Panc1 (cell line): ENCODE measurements around the gene PRKCQ.

Experiments
- POLR2AphosphoS5 ChIP-seq: IDR thresholded peaks from 2 replicates; pipeline ENCODE4 v1.6.1; 2012; ENCODE audit warnings: mild to moderate bottlenecking, low read depth, low read length, moderate library complexity
- REST ChIP-seq, 2 experiments: IDR thresholded peaks; 2 replicates each; pipeline ENCODE4 v1.6.1; 2011 to 2012; ENCODE audit warnings: low read depth in 2 of 2, control low read depth in 1 of 2, low read length in 1 of 2, mild to moderate bottlenecking in 1 of 2, moderate library complexity in 1 of 2; ENCODE audit not compliant: insufficient read depth in 1 of 2
- TF ChIP-seq, protein P1 (sequence below): fragments of 450-650 bp; IDR thresholded peaks from 2 replicates; pipeline ENCODE4 v1.5.1; 2017; ENCODE audit warnings: mild to moderate bottlenecking

DNA sequence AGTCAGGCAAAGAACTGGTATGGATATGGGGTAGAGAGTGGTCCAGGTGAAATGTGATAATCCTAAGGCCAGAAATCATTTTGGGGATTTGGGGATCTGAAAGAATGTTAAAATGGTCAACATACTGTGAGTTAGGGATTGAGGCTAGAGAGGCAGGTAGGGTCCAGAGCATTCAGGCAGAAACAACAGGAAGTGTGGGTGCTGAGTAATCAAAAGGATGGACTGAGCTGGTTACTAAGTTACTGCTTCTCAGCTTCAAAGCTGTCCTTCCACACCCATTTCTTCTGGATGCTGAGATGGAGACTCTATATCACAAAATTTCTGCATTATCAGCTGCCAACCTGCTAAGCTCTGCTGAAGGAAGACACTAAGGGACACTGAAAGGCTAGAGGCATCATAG is 30.6 kb upstream of the PRKCQ start:
- TF ChIP-seq, protein P1, sequence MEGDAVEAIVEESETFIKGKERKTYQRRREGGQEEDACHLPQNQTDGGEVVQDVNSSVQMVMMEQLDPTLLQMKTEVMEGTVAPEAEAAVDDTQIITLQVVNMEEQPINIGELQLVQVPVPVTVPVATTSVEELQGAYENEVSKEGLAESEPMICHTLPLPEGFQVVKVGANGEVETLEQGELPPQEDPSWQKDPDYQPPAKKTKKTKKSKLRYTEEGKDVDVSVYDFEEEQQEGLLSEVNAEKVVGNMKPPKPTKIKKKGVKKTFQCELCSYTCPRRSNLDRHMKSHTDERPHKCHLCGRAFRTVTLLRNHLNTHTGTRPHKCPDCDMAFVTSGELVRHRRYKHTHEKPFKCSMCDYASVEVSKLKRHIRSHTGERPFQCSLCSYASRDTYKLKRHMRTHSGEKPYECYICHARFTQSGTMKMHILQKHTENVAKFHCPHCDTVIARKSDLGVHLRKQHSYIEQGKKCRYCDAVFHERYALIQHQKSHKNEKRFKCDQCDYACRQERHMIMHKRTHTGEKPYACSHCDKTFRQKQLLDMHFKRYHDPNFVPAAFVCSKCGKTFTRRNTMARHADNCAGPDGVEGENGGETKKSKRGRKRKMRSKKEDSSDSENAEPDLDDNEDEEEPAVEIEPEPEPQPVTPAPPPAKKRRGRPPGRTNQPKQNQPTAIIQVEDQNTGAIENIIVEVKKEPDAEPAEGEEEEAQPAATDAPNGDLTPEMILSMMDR: no peak
- TF ChIP-seq REST (IDR thresholded peaks at IDR 0.05; ENCODE audit: insufficient read depth in 1 of 2, low read depth in 2 of 2, low read length in 1 of 2) (no peak), POLR2AphosphoS5 (no peak)
